ENCODE data around the gene GNPAT.

Gene GNPAT

GRCh38 chr1:231260351-231260750 is 19.3 kb downstream of the GNPAT start:
- DNase-seq = no peak

GRCh38 chr1:231264642-231265041 is 23.6 kb downstream of the GNPAT start:
- DNase-seq = no peak

- DNase-seq = no peak
These were observed 24.4 kb downstream of the GNPAT start for GRCh38 chr1:231265379-231265778.

- DNase-seq = no peak
These were observed 25.9 kb downstream of the GNPAT start for GRCh38 chr1:231266811-231267322.

GRCh38 chr1:231272173-231272572 is 31.2 kb downstream of the GNPAT start:
- DNase-seq = no peak

GRCh38 chr1:231272880-231273279 is 31.9 kb downstream of the GNPAT start:
- DNase-seq = no peak

GRCh38 chr1:231274119-231274825 is 33.3 kb downstream of the GNPAT start:
- no peak for DNase-seq

- no peak for DNase-seq
These were observed 37.2 kb downstream of the GNPAT start for GRCh38 chr1:231278100-231278790.

GRCh38 chr1:231279081-231279480 is 38.1 kb downstream of the GNPAT start:
- no peak for DNase-seq

GRCh38 chr1:231279683-231280082 is 38.7 kb downstream of the GNPAT start:
- DNase-seq = no peak

- DNase-seq = no peak
These were observed 43.4 kb downstream of the GNPAT start for GRCh38 chr1:231284441-231284840.

- no peak for DNase-seq
These were observed 45.6 kb downstream of the GNPAT start for GRCh38 chr1:231286603-231287002.

- DNase-seq = no peak
These were observed 54.9 kb downstream of the GNPAT start for GRCh38 chr1:231295938-231296337.

- no peak for DNase-seq
These were observed 61.0 kb downstream of the GNPAT start for GRCh38 chr1:231301990-231302389.

GRCh38 chr1:231310391-231310934 is 69.5 kb downstream of the GNPAT start:
- DNase-seq = no peak

- no peak for DNase-seq
These were observed 70.9 kb downstream of the GNPAT start for GRCh38 chr1:231311720-231312431.

GRCh38 chr1:231312432-231312788 is 71.4 kb downstream of the GNPAT start:
- DNase-seq = no peak

- no peak for DNase-seq
These were observed 72.6 kb downstream of the GNPAT start for GRCh38 chr1:231313661-231314060.

- peak; percentile 22 to 53 for DNase-seq
These were observed 74.9 kb downstream of the GNPAT start for GRCh38 chr1:231315887-231316286.

GRCh38 chr1:231317306-231318014 is 76.4 kb downstream of the GNPAT start:
- DNase-seq = no peak

- no peak for DNase-seq
These were observed 77.0 kb downstream of the GNPAT start for GRCh38 chr1:231318015-231318355.

GRCh38 chr1:231318568-231318967 is 77.6 kb downstream of the GNPAT start:
- no peak for DNase-seq

- no peak for DNase-seq
These were observed 78.1 kb downstream of the GNPAT start for GRCh38 chr1:231319080-231319479.
